GM15510 (cell line): ENCODE measurements around the gene CYP19A1.

ENCODE experiments used
- POLR2A ChIP-seq: IDR thresholded peaks from 3 replicates; pipeline ENCODE4 v1.6.1; 2011; ENCODE audit warnings: borderline replicate concordance; ENCODE audit not compliant: insufficient read length; ENCODE audit errors: extremely low read depth

Gene CYP19A1

DNA sequence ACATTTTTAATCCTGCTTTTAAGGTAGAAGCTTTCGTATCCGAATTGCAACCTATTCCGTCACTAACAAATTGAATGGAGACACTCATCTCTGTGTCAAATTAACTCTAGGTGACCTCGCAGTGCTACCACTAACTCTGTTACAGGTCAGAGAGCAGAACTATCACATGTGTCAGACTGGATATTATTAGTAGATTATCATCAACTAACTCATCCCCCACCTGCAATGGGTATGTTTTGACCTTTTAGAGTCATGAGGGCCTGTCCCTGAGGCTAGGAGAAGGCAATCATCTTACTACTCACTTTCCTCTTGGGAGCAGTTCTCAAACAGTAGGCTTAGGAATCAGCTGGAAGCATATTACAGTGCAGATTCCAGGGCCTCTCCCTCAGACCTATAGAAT lies 5.1 kb upstream of the CYP19A1 start:
- TF ChIP-seq POLR2A, result no peak

DNA sequence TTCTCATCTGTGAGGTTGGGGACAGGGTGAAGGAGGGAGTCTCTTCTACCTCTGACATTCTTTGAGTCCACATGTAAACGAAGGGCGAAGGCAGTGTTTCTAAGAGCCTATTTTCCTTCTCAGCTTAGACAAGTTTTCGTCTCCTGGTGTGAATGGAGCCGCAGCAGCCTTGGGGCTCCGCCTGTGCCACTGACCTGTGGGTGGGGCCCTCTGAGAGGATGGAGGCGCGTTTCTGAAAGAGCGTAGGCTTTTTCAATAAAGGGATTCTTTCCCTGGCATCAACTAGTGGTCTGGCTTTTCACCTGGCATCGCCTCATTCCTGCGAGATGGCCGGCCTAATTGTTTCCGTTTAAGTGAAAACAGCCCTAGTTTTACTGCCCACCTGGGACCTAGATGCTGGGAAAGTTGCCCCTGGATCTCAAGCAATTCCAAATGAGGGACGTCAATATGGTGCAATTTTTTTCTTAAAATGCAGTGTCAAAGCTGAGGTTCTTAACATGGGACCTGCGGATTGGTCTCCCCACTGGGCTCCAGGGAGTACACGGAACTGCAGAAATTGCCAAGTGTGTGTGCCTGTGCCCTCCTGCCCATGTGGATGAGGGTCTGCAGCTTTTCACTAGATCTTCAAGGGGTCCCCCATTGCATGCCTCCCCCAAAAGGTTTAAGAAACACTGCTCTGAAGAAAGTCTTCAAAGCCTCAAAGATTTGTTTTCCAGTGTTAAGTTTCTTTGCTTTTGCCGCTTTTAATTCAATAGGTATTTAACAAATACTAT lies 4.0 kb upstream of the CYP19A1 start:
- TF ChIP-seq POLR2A, result no peak

DNA sequence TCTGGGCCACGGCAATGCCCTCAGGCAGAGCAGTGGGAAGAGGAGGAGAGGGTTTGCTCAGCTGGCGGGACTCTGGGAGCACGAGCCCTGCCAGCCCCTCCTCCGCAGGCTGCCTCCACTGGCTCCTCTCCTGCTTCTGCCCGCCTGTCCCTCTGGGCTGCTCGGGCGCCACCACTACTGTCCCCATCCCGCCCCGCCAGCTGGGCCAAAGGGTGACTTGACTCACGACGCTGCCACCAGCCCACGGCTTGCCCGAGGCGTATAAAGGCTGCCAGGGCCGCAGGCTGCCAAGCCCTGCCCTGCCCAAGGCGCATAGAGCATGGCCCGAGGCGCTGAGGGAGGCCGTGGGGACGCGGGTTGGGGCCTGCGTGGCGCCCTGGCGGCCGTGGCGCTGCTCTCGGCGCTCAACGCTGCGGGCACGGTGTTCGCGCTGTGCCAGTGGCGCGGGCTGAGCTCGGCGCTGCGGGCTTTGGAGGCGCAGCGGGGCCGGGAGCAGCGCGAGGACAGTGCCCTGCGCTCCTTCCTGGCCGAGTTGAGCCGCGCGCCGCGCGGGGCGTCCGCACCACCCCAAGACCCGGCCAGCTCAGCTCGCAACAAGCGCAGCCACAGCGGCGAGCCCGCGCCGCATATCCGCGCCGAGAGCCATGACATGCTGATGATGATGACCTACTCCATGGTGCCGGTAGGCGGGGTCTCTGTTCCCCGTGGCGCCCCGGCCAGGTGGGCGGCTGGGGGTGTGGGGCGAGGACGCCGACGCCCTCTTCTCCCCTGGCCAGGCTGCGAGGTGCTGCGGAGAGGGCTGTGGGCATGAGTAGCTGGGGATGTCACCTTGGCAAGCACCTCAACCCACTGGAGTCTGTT lies 3.2 kb upstream of the CYP19A1 start, which contains the start of gene GLDN:
TSS of gene GLDN (plus strand) at position 290 of the 861 bp plus-strand sequence. CDS start at position 320, 30 bp downstream.
- no peak for TF ChIP-seq POLR2A

DNA sequence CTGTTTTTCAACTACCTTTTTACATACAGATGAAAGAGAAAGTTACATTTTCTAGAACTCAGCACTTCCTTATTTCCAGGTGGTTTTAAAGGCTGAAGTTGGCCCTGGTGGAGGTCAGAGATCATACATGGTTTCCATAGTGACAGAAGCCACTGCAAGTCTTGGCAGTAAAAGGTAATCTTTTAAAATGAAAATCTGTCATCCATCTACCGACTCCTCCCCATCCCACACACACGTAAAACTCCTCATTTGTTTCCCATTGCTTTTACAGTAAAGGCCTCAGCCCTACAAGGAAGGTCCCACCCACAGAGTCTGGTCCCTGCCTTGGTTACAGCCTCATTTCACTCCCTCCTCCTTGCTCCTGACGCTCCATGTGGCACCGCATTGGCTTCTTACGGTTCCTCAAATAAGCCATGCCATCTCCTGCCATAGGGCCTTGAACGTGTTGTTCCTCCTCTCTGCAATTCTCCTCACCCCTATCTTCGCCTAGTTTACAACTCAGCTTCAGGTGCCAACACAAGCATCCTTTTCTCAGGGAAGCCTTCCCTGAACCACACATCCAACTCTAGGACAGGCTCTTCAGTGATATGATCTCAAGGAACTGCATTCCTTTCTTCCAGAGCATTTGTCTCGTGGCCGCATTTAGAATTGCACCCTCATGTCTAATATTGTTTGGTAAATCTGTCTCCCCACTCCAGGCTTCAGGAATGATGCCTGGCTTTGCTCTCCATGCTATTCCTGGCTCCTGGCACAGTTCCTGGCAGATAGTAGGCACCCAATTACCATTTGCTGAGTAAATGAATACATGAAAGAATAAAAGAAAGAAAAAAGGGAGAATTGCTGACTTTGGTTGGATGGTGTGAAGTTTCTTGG lies 2.6 kb downstream of the CYP19A1 start:
- TF ChIP-seq POLR2A, result no peak

DNA sequence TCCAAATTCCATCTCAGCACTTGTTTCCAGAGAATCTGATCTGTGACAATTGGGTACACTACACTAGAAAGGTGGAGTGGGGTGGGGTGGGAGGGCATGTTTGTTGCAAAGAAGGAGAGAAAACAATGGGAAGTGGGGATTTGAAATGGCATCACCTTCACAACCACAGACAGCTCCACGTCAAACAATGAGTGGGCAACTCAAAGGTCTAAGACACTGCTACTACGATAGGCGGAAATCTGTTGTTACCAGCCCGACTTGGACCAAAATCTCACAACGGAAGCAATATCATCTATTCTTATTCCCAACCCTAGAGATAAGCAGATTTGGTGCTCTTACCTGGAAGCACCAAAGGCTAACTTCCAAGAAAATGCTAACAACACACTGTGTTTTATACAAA lies 3.3 kb downstream of the CYP19A1 start:
- TF ChIP-seq POLR2A, result no peak

DNA sequence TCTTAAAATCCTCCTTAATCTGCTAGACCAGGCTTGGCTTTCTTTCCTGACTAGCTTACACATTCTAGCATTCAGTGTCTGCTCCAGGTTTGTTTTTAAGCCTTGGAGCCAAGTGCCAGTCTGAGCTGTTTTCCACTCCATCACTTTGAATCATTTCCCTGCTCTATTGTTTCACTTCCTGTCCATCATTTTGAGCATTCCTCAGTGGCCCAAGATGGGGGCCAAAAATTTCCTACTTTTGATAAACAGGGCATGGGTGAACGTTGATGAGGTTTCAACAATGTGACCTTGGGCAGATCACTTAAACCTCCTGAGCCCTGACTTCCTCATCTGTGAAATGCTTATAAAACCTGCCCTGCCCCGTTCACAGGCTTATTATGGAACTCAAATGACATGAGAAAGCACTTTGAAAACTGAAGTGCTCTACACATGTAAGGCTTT lies 4.4 kb downstream of the CYP19A1 start:
- TF ChIP-seq POLR2A, result no peak

DNA sequence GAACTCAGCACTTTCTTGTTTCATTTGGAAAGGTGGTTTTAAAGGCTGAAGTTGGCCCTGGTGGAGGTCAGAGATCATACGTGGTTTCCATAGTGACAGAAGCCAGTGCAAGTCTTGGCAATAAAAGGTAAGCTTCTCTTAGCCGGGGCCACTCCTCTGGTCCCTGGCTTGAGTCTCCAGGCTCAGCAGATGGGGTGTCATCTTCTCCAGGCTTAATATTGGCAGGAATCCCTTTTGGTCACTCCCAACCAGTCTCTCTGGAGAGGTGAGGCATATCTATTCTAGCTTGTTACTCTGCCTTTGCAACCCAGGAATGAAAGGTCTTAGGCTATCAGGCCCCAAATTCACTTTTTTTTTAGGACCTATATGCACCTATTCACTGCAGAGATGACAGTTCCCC lies 4.8 kb downstream of the CYP19A1 start:
- no peak for TF ChIP-seq POLR2A

DNA sequence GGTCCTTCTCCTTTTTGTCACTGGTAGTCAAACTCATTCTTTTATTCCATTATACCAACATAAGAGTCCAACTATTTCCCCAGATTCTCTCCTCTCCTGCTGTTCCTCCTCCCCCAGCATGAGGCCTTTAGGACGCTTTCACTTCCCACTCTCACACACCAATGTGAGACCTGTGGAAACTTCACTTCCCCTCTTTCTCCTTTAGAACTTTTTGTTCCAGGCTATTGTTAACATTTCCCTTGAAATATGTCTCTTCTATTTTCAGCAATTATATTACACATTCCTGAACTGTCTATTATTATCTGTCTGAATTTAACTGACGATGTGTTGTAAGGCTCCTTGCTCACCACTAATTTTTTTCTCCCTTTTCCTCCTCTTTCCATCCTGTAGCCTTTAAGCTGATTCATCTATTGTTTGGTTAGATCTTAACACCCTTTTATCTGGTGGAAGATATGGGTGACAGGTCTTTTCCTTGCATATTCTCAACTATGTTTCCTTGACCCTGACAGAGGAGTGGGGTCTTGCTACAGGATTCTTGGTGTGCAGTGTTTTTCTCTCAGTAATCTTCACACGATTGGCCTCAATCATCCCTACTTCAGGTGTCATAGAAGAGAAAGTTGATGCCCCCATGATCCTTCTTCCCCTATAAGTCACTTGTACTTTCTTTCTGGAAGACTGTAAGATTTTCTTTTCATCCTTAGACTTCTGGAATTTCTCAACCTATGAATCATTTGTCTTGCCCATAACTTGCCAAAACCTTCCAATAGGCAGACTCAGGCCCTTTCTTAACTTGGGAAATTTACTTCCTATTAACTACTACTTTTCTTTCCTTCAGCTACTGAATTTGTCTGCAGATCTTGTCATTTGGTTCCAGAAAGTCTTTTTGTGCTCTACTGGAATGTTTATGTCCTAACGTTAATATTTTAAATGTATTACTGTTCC lies 5.9 kb downstream of the CYP19A1 start:
- TF ChIP-seq POLR2A, result no peak

DNA sequence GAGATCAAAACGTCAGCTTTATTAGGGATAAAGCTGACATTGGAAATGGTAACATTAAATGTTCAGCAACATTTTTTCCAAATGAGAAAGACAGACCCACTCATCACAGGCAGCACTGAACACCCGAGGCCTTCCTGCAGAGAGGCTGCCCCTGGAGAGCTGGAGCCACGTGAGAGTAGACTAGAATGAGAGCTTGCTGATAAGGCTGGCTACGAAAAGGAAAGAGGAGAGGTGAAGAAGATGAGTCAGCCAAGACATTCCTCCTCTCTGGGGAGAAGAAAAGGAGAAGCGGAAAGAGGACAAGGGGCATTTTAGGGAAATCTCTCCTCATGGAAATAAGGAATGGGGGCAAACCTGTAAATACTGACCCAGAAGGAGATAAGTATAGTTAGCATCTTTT lies 7.3 kb downstream of the CYP19A1 start:
- no peak for TF ChIP-seq POLR2A

DNA sequence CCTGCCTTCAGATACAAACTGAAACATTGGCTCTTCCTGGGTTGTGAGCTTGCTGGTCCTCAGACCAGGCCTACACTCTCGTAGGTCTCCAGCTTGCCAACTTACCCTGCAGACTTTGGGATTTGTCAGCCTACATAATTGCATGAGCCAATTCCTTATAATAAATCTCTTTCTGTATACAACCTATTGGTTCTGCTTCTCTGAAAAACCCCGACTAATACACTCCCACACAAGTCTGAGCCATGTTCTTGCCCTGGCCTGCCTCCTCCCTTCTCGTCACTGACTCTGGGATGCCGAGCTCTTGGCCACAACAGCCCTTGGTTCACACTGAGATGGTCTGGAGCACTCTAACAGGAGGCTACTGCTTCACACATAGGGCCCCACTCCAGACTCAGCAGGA lies 9.5 kb downstream of the CYP19A1 start:
- TF ChIP-seq POLR2A, result no peak

DNA sequence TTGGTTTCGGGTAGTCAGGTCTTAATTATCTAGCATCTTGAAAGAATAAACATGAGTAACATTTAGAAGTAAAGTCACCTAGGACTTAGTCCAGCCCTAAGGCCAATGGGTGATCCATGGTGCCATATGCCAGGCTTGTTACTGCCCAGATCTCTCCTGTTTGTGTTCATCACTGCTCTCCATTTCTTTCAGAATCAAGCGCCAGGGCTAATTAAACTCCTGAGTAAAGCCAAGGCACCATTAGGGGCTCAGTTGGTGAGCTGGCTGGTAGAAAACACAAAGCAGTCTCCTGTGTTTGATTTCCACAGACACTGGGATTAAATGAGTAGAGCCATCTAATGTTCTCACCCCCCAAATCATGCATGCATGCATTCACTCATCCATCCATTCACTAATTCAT lies 11.3 kb downstream of the CYP19A1 start:
- no peak for TF ChIP-seq POLR2A

DNA sequence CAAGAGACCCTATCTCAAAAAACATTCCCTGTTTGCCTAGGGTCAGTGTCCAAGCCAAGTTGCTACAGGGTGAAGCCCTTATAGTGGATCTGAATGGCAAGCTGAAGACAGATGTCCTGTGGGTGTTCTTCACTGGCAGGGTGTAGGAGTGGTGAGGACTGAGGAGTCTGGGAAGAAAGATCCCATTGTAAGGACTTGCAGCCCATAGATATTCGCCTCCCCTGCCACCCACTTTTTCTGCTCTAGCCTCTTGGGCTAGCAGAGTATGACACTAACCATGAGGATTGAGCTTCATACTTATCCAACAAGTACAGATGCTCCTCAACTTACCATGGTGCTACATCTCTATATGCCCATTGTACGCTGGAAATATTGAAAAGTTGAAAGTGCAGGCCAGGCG lies 13.2 kb downstream of the CYP19A1 start:
- no peak for TF ChIP-seq POLR2A

DNA sequence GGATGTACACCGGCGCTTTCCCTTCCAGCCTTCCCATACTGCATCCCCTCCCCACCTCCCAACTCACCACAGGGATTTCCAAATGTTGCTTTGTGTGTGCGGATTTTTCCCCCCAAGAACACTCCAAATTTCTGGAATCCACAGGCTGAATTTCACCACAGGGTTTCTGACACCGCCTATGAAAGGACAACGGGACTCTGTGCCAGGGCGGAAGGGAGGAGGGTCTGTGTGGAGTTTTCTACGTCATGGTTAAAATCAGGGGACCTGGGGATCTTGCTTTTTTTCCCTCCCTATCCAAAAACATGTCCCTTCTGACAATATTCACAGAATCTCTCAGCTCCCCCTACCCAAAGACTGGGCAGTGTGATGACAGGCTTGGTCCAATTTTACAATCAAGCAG lies 14.6 kb downstream of the CYP19A1 start:
- TF ChIP-seq POLR2A, result no peak

DNA sequence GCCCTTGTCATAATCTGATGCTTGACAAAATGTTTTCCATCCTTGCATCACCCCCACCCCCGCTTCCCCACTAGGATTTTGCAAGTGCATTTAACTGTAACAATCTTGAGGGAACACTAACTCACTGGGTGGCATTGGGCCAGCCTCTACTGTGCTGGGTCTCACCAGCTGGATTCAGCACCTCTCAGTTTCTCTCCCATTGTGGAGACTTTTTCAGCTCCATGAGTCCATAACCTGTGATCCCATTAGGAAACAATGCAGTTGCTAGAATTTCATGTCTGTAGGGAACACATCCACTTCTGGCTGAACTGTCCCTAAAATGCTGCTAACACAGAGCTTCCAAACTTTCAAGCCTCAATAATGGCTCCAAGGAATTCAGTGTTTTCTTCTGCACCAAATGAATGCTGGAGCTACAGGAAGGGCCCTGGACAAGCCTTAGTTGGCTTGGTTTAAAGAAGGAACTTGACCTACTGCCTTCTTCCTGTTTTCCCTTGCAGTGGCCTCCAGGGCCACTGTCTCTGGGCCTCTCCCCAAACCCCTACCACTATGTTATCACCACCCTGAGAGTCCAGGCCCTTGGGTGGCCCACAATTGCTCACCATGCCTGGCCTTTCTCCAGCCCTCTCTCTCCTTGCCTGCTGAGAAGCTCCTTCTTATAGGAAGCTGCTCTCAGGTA lies 15.6 kb downstream of the CYP19A1 start:
- no peak for TF ChIP-seq POLR2A

DNA sequence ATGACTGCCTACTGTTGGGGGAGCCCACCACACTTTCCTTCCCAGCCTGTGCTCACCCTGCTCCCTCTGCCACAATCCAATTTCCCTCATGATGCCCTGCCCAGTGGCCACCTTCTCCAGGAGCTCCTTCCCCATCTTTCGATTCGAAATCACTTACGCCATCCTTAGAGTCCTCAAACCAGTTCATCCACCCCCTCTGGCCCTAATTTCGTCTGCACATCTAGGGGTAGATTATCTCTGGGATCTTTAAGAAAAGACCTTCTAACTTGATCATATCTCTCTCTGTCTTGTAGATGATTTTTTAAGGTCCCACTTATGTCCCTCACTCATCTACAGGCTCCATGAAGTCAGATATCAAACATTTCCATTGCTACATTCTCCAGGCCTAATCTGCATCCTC lies 17.1 kb downstream of the CYP19A1 start:
- no peak for TF ChIP-seq POLR2A
